Epithelial cell of esophagus (primary cell): ENCODE data around the gene PPIE.

Source experiments
- DNase-seq: peaks from one replicate; pipeline ENCODE4 v3.0.0; 2010; ENCODE audit warnings: low read depth
- H3K4me3 ChIP-seq: 2 replicates; pipeline ENCODE4 v1.5.1; 2011; ENCODE audit warnings: mild to moderate bottlenecking, low read length, control low read depth
- TF ChIP-seq, protein P1 (sequence below): IDR thresholded peaks from 2 replicates; pipeline ENCODE4 v1.5.1; 2011; ENCODE audit warnings: low read depth, mild to moderate bottlenecking, low read length, control low read depth, inconsistent platforms; ENCODE audit not compliant: insufficient read depth; ENCODE audit errors: missing control alignments

PPIE gene

DNA sequence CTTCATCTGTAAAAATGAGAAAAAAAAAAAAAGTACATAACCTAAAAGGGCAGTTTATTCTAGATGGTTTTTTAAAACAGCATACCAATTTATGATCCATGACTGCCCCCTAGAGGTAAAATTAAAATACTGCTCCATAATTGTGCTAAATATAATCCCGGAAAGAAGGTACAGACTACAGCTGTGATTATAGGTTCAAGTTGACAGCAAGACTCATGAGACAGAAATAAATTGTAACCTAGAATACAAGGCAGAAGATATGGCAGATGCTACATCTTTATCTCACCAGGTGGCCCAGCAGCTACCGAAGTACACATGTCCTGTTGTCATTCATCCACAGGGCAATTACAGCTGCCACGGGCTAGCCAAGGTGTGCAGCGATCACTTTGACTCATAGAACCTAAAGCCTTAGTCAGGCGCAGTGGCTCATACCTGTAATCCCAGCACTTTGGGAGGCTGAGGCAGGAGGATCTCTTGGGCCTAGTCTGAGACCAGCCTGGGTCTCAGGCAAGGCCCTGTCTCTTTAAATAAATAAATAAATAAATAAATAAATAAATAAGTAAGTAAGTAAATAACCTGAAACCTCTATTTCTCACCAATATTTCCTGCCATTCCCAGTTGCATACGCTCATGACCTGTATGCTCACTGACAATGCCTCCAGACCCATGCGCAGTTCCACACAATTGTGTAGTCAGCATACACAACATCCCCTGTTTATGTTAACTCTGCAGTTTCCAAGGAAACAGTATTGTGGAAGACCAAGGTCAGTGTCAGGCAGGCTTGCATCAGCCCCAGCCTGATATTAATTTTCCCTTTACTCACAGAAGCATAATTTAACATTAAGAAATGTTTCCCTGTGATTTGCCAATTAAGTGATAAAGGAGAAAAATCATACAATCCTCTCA lies 18.3 kb upstream of the PPIE start:
- no peak overlapping the region for H3K4me3 ChIP-seq

DNA sequence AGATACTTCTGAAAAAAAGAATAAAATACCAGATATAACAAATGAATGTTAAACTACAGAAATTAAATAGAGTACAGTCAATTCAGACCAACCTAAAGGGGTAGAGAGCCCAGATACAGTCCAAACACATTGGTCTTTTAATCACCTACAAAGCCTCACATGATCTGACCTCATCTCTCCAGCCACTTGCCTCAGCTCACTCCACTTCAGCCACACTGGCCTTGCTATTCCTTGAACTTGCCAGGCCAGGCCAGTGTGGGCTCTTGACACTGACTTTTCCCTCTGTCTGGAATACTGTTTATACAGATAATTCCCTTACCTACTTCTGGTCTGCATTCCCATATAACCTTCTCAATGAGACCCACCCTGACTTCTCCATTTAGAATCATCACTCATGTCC lies 17.0 kb upstream of the PPIE start:
- no peak overlapping the region for H3K4me3 ChIP-seq
- TF ChIP-seq, protein P1, sequence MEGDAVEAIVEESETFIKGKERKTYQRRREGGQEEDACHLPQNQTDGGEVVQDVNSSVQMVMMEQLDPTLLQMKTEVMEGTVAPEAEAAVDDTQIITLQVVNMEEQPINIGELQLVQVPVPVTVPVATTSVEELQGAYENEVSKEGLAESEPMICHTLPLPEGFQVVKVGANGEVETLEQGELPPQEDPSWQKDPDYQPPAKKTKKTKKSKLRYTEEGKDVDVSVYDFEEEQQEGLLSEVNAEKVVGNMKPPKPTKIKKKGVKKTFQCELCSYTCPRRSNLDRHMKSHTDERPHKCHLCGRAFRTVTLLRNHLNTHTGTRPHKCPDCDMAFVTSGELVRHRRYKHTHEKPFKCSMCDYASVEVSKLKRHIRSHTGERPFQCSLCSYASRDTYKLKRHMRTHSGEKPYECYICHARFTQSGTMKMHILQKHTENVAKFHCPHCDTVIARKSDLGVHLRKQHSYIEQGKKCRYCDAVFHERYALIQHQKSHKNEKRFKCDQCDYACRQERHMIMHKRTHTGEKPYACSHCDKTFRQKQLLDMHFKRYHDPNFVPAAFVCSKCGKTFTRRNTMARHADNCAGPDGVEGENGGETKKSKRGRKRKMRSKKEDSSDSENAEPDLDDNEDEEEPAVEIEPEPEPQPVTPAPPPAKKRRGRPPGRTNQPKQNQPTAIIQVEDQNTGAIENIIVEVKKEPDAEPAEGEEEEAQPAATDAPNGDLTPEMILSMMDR: no peak

More for the DNA sequence above, 18.3 kb upstream of the PPIE start:
- DNase-seq: peak; percentile 73
- TF ChIP-seq, protein P1: peak; percentile 43

DNA sequence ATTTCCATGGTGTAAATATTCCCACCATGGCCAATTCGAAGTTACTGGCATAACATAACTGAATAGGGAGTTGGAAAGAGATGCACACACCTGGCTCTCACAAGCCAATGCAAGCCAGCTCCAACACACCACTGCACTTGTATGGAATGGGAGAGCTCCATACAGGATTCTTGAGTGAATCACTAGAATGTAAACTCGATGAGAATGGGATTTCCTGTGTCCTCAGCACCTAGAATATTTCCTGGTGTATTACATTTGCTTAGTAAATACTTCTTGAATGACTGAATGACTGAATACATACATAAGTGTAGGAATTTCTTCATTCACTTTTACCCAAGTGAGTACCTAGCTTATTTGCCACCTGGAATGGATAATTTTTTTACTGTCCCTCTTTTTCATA lies 16.2 kb upstream of the PPIE start:
- no peak overlapping the region for H3K4me3 ChIP-seq
- TF ChIP-seq, protein P1: no peak
- peak; percentile 94 for DNase-seq

More for the DNA sequence above, 17.0 kb upstream of the PPIE start:
- DNase-seq: no peak

DNA sequence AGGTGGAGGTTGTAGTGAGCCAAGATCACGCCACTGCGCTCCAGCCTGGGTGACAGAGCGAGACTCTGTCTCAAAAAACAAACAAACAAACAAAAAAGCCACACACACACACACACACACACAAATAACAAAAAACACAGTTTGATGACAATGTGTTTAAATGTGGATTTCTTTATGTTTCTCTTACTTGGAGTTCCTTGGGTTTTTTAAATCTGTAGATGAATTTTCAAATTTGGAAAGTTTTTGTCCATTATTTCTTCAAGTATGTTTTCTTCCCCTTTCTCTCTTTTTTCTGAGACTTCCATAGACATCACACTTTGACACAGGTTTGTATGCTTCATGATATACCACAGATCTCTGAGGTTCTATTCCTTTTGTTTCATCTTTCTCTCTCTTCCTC lies 12.1 kb upstream of the PPIE start:
- H3K4me3 ChIP-seq: no peak overlapping the region
- DNase-seq: no peak
- TF ChIP-seq, protein P1: no peak

DNA sequence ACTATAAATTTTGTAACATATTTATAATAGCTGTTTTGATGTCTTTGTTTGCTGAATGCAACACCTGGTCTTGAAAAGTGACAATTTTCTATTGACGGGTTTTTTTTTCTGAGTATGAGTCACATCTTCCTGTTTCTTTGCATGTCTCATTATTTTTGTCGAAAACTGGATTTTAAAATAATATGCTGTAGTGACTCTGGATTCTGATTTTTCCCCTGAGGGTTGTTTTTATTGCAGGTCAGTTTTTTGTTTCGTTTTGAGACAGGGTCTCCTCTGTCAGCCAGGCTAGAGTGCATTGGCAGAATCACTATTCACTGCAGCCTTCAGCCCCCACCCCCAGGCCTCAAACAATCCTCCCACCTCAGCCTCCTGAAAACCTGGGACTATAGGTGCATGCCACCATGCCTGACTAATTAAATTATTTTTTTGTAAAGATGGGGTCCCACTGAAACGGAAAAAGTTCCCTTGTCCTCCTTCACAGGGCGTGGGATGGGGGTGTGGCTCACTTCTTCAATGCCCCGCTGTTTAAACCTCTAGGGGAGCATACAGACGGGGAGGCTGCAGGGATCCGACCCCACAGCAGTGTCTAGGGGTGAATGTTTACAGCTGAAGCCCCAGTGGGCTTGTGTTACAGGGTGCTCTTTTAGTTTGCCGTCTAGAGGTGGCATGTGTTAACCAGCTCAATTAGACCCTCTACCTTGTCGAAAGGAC lies 11.3 kb upstream of the PPIE start:
- DNase-seq: no peak

DNA sequence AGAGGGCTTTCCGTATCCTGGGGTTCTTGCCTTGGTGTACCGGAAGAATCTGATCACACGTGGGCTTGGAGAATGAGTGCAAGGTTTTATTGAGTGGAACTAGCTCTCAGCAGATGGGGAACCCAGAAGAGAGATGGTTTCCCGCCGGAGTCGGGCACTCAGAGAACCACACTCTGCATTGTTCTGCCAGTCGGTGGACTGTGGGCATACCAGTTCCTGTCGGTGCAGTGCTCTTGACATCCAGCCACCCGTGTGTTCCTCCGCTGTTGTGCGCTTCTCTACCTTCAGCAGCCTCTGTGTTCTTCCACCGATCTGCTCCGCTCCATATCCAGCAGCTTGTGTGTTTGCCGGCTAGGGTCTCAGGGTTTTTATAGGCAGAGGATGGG lies 10.8 kb upstream of the PPIE start:
- DNase-seq: no peak
- TF ChIP-seq, protein P1: no peak
- no peak overlapping the region for H3K4me3 ChIP-seq

More for the DNA sequence above, 11.3 kb upstream of the PPIE start:
- TF ChIP-seq, protein P1: no peak
- no peak overlapping the region for H3K4me3 ChIP-seq

DNA sequence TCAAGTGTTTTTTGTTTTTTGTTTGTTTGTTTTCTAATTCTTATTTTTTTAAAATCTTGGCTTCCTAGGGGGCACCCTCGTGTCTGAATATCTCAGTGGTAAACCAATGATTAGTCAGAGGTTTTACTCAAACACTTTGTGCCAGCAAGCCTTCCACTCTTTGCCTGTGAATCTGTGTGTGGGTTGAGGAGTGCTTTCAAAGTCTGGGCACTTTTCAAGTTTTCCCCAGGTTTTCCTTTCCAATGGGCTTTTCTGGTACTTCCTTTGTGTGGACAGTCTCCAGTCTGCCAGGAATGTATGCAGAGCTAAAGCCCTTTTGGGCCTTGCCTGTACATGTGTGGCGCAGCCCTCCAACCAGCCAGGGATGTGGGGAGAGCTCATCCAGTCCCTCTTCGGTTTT lies 9.7 kb upstream of the PPIE start:
- peak; percentile 36 for DNase-seq
- TF ChIP-seq, protein P1: no peak
- H3K4me3 ChIP-seq: no peak overlapping the region
